Stomach (tissue), 4 donors: ENCODE results near the gene MYO5B.

ENCODE experiments used
- CTCF ChIP-seq, 7 experiments: fragments of 450-650 bp in 4 of 7; fragments of 200-600 bp in 3 of 7; sonication (generic) in 3 of 7; IDR thresholded peaks; one replicate each; pipeline ENCODE4 v1.5.1; 2016 to 2019; ENCODE audit warnings: antibody characterized with exemption in 7 of 7, control low read depth in 2 of 7, mild to moderate bottlenecking in 1 of 7
- EP300 ChIP-seq: sonication (generic); formaldehyde crosslinking; IDR thresholded peaks from one replicate; pipeline ENCODE4 v1.6.1; 2017; ENCODE audit warnings: antibody characterized with exemption
- POLR2A ChIP-seq, 4 donors: fragments of 450-650 bp; IDR thresholded peaks; one replicate each; pipeline ENCODE4 v1.6.1; 2016; ENCODE audit warnings: antibody characterized with exemption in 4 of 4, control low read depth in 2 of 4, mild to moderate bottlenecking in 1 of 4, moderate library complexity in 1 of 4
- POLR2AphosphoS5 ChIP-seq, 3 donors: sonication (generic); formaldehyde crosslinking; IDR thresholded peaks; one replicate each; pipeline ENCODE4 v1.6.1; 2016; ENCODE audit warnings: antibody characterized with exemption in 3 of 3

GRCh38 chr18:49795612-49796552 is 399.1 kb downstream of the MYO5B start:
- TF ChIP-seq POLR2AphosphoS5 (IDR thresholded peaks at IDR 0.05) (no peak), CTCF (IDR thresholded peaks at IDR 0.05) (no peak), POLR2A (IDR thresholded peaks at IDR 0.05) (no peak), EP300 (no peak)
